GM23338 (cell line): ENCODE data around the gene ADGRV1. TPM values are rescaled to one million over a fixed set of nuclear protein-coding genes. Genes with fewer than 3 reads are reported as not detected.

Source experiments
- ATAC-seq: fragments of 200-7000 bp; cut with Tn5 transposase; 3 replicates; pipeline ENCODE4 v1.9.1; 2020
- DNase-seq: peaks from one replicate; pipeline ENCODE4 v3.0.0-alpha.2; 2015; ENCODE audit warnings: low spot score
- H2AFZ ChIP-seq: fragments of 200-600 bp; sonication (generic); 2 replicates; pipeline ENCODE4 v1.8.0; 2016; ENCODE audit warnings: antibody characterized with exemption, mild to moderate bottlenecking, moderate library complexity
- H3F3A ChIP-seq: fragments of 200-600 bp; sonication (generic); replicated peaks from 2 replicates; pipeline ENCODE4 v1.8.0; 2017; ENCODE audit warnings: antibody characterized with exemption, mixed run types, low read depth
- H3K27ac ChIP-seq: fragments of 200-600 bp; sonication (generic); 2 replicates; pipeline ENCODE4 v1.6.1; 2016; ENCODE audit warnings: low read depth
- H3K27me3 ChIP-seq: fragments of 200-600 bp; sonication (generic); 2 replicates; pipeline ENCODE4 v1.8.0; 2016; ENCODE audit warnings: mild to moderate bottlenecking, mixed run types, moderate library complexity; ENCODE audit not compliant: insufficient read depth
- H3K36me3 ChIP-seq: fragments of 200-600 bp; sonication (generic); 2 replicates; pipeline ENCODE4 v1.8.0; 2016; ENCODE audit warnings: mild to moderate bottlenecking; ENCODE audit not compliant: insufficient read depth
- H3K4me1 ChIP-seq: fragments of 200-600 bp; sonication (generic); 2 replicates; pipeline ENCODE4 v1.8.0; 2016; ENCODE audit warnings: mild to moderate bottlenecking, moderate library complexity; ENCODE audit not compliant: insufficient read depth
- H3K4me2 ChIP-seq: fragments of 200-600 bp; sonication (generic); 2 replicates; pipeline ENCODE4 v1.7.1; 2017; ENCODE audit warnings: mixed run types
- H3K4me3 ChIP-seq: fragments of 200-600 bp; sonication (generic); 2 replicates; pipeline ENCODE4 v1.6.1; 2016; ENCODE audit warnings: mixed run types
- H3K79me2 ChIP-seq: fragments of 200-600 bp; sonication (generic); replicated peaks from 2 replicates; pipeline ENCODE4 v1.8.0; 2017; ENCODE audit warnings: mild to moderate bottlenecking; ENCODE audit not compliant: insufficient read depth
- H3K9me2 ChIP-seq: fragments of 200-600 bp; sonication (generic); 2 replicates; pipeline ENCODE4 v1.8.0; 2017; ENCODE audit not compliant: insufficient read depth
- H4K20me1 ChIP-seq: fragments of 200-600 bp; sonication (generic); replicated peaks from 2 replicates; pipeline ENCODE4 v1.8.0; 2017; ENCODE audit warnings: mild to moderate bottlenecking; ENCODE audit not compliant: insufficient read depth
- H3K27ac Mint-ChIP-seq: 2 replicates; pipeline ENCODE4 v1.8.0; 2020; ENCODE audit warnings: inconsistent platforms, mild to moderate bottlenecking, moderate library complexity, mixed read lengths
- H3K27me3 Mint-ChIP-seq: 3 replicates; pipeline ENCODE4 v1.8.0; 2022; ENCODE audit warnings: low read depth, mild to moderate bottlenecking, moderate library complexity, mixed read lengths, inconsistent platforms; ENCODE audit not compliant: insufficient read depth, poor library complexity
- H3K36me3 Mint-ChIP-seq: 3 replicates; pipeline ENCODE4 v1.8.0; 2021; ENCODE audit warnings: low read depth, mild to moderate bottlenecking, inconsistent platforms, moderate library complexity, mixed read lengths
- H3K4me1 Mint-ChIP-seq: 3 replicates; pipeline ENCODE4 v1.8.0; 2020; ENCODE audit warnings: mild to moderate bottlenecking, inconsistent platforms, mixed read lengths
- H3K4me3 Mint-ChIP-seq: 3 replicates; pipeline ENCODE4 v1.8.0; 2021; ENCODE audit warnings: moderate library complexity, mild to moderate bottlenecking, inconsistent platforms, mixed read lengths
- H3K9me3 Mint-ChIP-seq: 3 replicates; pipeline ENCODE4 v1.8.0; 2020; ENCODE audit warnings: moderate library complexity, mild to moderate bottlenecking, inconsistent platforms, mixed read lengths
- CREB1 ChIP-seq: fragments of 250-450 bp; sonication (Bioruptor Pico); IDR thresholded peaks from 2 replicates; pipeline ENCODE4 v1.5.0; 2020; ENCODE audit warnings: low read depth, mild to moderate bottlenecking, moderate library complexity
- EZH2 ChIP-seq: fragments of 200-600 bp; sonication (generic); IDR thresholded peaks from one replicate; pipeline ENCODE4 v1.8.0; 2017; ENCODE audit warnings: antibody characterized with exemption, mild to moderate bottlenecking, low read depth; ENCODE audit not compliant: unreplicated experiment
- EZH2phosphoT487 ChIP-seq: fragments of 200-600 bp; sonication (generic); IDR thresholded peaks from one replicate; pipeline ENCODE4 v1.8.1; 2018; ENCODE audit warnings: antibody characterized with exemption; ENCODE audit not compliant: unreplicated experiment
- JUNB ChIP-seq: IDR thresholded peaks from one replicate; pipeline ENCODE4 v1.6.1; 2016; ENCODE audit warnings: antibody characterized with exemption; ENCODE audit not compliant: unreplicated experiment
- NANOG ChIP-seq: IDR thresholded peaks from 2 replicates; pipeline ENCODE4 v1.6.1; 2016; ENCODE audit warnings: antibody characterized with exemption, borderline replicate concordance
- POLR2AphosphoS5 ChIP-seq: IDR thresholded peaks from 2 replicates; pipeline ENCODE4 v1.6.1; 2016; ENCODE audit warnings: antibody characterized with exemption, low read depth
- STAT1 ChIP-seq: IDR thresholded peaks from one replicate; pipeline ENCODE4 v1.6.1; 2016; ENCODE audit warnings: antibody characterized with exemption; ENCODE audit not compliant: unreplicated experiment
- ZNF114 ChIP-seq: fragments of 250-450 bp; sonication (Bioruptor Pico); IDR thresholded peaks from 2 replicates; pipeline ENCODE4 v1.5.0; 2020; ENCODE audit warnings: mild to moderate bottlenecking, moderate library complexity
- ZNF331 ChIP-seq: fragments of 250-450 bp; sonication (Bioruptor Pico); IDR thresholded peaks from 2 replicates; pipeline ENCODE4 v1.5.0; 2020; ENCODE audit warnings: low read depth, mild to moderate bottlenecking, moderate library complexity
- polyA plus RNA-seq: library from polyadenylated mRNA; unstranded; fragments of >200 nt; fragmentation: Nextera tagmentation; extraction: Ambion mirVana; gene quantifications from 2 replicates; pipeline ENCODE4 v1.2.1, GENCODE V29; 2016
- total RNA-seq: library from RNA; depleted of rRNA; stranded (reverse); fragments of >200 nt; shearing (Covaris generic); gene quantifications from 2 replicates; pipeline ENCODE4 v1.2.3, GENCODE V29; 2014
- TF ChIP-seq, protein P1 (sequence below): fragments of 250-450 bp; sonication (Bioruptor Pico); IDR thresholded peaks from 2 replicates; pipeline ENCODE4 v1.5.0; 2020; ENCODE audit warnings: mild to moderate bottlenecking, moderate library complexity
- TF ChIP-seq, protein P2 (sequence below): IDR thresholded peaks from one replicate; pipeline ENCODE4 v1.6.1; 2018; ENCODE audit warnings: antibody characterized with exemption; ENCODE audit not compliant: unreplicated experiment
- TF ChIP-seq, protein P3 (sequence below): IDR thresholded peaks from 2 replicates; pipeline ENCODE4 v1.6.1; 2016; ENCODE audit warnings: antibody characterized with exemption
- TF ChIP-seq, protein P4 (sequence below), 2 experiments: fragments of 200-600 bp in 1 of 2; sonication (generic) in 1 of 2; conservative IDR thresholded peaks; 2 replicates each; pipeline versions ENCODE4 v1.5.1 to v1.6.1; 2016 to 2017; ENCODE audit warnings: antibody characterized with exemption in 2 of 2, low read depth in 2 of 2, mild to moderate bottlenecking in 2 of 2, moderate library complexity in 1 of 2

The ADGRV1 gene
- total and polyA plus RNA-seq, 2 experiments from 2014 or later, result 46.1 to 149 TPM

DNA sequence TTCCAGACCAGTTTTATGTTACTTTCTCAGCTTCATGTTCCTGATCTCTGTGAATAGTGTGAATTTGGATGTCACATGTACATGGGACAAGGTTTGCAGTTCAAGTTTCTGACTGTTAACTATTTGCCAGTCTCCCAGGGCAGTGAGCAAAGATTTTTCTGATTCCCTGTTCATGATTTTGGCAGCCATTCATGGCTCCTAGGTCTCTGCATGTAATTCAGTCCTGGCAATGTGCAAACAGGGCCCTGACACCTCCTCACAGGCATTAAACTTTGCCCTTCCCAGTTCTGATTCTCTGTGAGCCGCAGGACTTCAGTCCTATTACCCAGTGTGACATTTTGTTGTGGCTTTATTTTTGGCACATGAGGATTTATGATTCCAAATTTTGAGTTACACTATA, 474.8 kb downstream of the ADGRV1 start:
- ATAC-seq (no peak), DNase-seq (no peak)
- H3K4me3 Mint-ChIP-seq, result no peak overlapping the region
- H3K4me1 ChIP-seq, result peaks cover 12% of the 10 kb centered on the region
- H3K9me2 ChIP-seq, result no peaks in the 10 kb centered on the region
- H2AFZ ChIP-seq, result no peak overlapping the region
- no peak overlapping the region for H3K4me2 ChIP-seq
- H3K4me1 Mint-ChIP-seq, result peaks cover 25% of the 10 kb centered on the region
- no peak for TF ChIP-seq EZH2
- no peak for TF ChIP-seq POLR2AphosphoS5
- no peak for TF ChIP-seq NANOG
- TF ChIP-seq STAT1, result no peak
- TF ChIP-seq, protein P1, sequence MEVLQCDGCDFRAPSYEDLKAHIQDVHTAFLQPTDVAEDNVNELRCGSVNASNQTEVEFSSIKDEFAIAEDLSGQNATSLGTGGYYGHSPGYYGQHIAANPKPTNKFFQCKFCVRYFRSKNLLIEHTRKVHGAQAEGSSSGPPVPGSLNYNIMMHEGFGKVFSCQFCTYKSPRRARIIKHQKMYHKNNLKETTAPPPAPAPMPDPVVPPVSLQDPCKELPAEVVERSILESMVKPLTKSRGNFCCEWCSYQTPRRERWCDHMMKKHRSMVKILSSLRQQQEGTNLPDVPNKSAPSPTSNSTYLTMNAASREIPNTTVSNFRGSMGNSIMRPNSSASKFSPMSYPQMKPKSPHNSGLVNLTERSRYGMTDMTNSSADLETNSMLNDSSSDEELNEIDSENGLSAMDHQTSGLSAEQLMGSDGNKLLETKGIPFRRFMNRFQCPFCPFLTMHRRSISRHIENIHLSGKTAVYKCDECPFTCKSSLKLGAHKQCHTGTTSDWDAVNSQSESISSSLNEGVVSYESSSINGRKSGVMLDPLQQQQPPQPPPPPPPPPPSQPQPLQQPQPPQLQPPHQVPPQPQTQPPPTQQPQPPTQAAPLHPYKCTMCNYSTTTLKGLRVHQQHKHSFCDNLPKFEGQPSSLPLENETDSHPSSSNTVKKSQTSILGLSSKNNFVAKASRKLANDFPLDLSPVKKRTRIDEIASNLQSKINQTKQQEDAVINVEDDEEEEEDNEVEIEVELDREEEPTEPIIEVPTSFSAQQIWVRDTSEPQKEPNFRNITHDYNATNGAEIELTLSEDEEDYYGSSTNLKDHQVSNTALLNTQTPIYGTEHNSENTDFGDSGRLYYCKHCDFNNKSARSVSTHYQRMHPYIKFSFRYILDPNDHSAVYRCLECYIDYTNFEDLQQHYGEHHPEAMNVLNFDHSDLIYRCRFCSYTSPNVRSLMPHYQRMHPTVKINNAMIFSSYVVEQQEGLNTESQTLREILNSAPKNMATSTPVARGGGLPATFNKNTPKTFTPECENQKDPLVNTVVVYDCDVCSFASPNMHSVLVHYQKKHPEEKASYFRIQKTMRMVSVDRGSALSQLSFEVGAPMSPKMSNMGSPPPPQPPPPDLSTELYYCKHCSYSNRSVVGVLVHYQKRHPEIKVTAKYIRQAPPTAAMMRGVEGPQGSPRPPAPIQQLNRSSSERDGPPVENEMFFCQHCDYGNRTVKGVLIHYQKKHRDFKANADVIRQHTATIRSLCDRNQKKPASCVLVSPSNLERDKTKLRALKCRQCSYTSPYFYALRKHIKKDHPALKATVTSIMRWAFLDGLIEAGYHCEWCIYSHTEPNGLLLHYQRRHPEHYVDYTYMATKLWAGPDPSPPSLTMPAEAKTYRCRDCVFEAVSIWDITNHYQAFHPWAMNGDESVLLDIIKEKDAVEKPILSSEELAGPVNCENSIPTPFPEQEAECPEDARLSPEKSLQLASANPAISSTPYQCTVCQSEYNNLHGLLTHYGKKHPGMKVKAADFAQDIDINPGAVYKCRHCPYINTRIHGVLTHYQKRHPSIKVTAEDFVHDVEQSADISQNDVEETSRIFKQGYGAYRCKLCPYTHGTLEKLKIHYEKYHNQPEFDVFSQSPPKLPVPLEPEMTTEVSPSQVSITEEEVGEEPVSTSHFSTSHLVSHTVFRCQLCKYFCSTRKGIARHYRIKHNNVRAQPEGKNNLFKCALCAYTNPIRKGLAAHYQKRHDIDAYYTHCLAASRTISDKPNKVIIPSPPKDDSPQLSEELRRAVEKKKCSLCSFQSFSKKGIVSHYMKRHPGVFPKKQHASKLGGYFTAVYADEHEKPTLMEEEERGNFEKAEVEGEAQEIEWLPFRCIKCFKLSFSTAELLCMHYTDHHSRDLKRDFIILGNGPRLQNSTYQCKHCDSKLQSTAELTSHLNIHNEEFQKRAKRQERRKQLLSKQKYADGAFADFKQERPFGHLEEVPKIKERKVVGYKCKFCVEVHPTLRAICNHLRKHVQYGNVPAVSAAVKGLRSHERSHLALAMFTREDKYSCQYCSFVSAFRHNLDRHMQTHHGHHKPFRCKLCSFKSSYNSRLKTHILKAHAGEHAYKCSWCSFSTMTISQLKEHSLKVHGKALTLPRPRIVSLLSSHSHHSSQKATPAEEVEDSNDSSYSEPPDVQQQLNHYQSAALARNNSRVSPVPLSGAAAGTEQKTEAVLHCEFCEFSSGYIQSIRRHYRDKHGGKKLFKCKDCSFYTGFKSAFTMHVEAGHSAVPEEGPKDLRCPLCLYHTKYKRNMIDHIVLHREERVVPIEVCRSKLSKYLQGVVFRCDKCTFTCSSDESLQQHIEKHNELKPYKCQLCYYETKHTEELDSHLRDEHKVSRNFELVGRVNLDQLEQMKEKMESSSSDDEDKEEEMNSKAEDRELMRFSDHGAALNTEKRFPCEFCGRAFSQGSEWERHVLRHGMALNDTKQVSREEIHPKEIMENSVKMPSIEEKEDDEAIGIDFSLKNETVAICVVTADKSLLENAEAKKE (CRISPR knock-in tag), result no peak
- no peak for TF ChIP-seq JUNB
- TF ChIP-seq EZH2phosphoT487, result no peak
- TF ChIP-seq, protein P2, sequence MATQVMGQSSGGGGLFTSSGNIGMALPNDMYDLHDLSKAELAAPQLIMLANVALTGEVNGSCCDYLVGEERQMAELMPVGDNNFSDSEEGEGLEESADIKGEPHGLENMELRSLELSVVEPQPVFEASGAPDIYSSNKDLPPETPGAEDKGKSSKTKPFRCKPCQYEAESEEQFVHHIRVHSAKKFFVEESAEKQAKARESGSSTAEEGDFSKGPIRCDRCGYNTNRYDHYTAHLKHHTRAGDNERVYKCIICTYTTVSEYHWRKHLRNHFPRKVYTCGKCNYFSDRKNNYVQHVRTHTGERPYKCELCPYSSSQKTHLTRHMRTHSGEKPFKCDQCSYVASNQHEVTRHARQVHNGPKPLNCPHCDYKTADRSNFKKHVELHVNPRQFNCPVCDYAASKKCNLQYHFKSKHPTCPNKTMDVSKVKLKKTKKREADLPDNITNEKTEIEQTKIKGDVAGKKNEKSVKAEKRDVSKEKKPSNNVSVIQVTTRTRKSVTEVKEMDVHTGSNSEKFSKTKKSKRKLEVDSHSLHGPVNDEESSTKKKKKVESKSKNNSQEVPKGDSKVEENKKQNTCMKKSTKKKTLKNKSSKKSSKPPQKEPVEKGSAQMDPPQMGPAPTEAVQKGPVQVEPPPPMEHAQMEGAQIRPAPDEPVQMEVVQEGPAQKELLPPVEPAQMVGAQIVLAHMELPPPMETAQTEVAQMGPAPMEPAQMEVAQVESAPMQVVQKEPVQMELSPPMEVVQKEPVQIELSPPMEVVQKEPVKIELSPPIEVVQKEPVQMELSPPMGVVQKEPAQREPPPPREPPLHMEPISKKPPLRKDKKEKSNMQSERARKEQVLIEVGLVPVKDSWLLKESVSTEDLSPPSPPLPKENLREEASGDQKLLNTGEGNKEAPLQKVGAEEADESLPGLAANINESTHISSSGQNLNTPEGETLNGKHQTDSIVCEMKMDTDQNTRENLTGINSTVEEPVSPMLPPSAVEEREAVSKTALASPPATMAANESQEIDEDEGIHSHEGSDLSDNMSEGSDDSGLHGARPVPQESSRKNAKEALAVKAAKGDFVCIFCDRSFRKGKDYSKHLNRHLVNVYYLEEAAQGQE, result no peak
- TF ChIP-seq, protein P3, sequence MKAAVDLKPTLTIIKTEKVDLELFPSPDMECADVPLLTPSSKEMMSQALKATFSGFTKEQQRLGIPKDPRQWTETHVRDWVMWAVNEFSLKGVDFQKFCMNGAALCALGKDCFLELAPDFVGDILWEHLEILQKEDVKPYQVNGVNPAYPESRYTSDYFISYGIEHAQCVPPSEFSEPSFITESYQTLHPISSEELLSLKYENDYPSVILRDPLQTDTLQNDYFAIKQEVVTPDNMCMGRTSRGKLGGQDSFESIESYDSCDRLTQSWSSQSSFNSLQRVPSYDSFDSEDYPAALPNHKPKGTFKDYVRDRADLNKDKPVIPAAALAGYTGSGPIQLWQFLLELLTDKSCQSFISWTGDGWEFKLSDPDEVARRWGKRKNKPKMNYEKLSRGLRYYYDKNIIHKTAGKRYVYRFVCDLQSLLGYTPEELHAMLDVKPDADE, result no peak
- no peak for TF ChIP-seq ZNF114 (CRISPR knock-in tag)
- no peak for TF ChIP-seq ZNF331
- no peak for TF ChIP-seq CREB1 (CRISPR knock-in tag)
- TF ChIP-seq, protein P4, sequence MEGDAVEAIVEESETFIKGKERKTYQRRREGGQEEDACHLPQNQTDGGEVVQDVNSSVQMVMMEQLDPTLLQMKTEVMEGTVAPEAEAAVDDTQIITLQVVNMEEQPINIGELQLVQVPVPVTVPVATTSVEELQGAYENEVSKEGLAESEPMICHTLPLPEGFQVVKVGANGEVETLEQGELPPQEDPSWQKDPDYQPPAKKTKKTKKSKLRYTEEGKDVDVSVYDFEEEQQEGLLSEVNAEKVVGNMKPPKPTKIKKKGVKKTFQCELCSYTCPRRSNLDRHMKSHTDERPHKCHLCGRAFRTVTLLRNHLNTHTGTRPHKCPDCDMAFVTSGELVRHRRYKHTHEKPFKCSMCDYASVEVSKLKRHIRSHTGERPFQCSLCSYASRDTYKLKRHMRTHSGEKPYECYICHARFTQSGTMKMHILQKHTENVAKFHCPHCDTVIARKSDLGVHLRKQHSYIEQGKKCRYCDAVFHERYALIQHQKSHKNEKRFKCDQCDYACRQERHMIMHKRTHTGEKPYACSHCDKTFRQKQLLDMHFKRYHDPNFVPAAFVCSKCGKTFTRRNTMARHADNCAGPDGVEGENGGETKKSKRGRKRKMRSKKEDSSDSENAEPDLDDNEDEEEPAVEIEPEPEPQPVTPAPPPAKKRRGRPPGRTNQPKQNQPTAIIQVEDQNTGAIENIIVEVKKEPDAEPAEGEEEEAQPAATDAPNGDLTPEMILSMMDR (conservative IDR thresholded peaks at IDR 0.05; ENCODE audit: low read depth in 2 of 2), result no peak
- H3K27ac ChIP-seq, result no peak overlapping the region
- H3F3A ChIP-seq, result no peaks in the 10 kb centered on the region
- H3K27me3 ChIP-seq, result no peaks in the 10 kb centered on the region
- no peaks in the 10 kb centered on the region; the same call in 2 of the 3 replicates for H3K36me3 Mint-ChIP-seq
- no peaks in the 10 kb centered on the region for H3K27me3 Mint-ChIP-seq
- H3K27ac Mint-ChIP-seq, result no peak overlapping the region
- H3K79me2 ChIP-seq, result no peaks in the 10 kb centered on the region
- H4K20me1 ChIP-seq, result no peaks in the 10 kb centered on the region
- H3K4me3 ChIP-seq, result no peak overlapping the region
- no peaks in the 10 kb centered on the region for H3K9me3 Mint-ChIP-seq
- H3K36me3 ChIP-seq, result no peaks in the 10 kb centered on the region
